ENCODE results near the gene LNX1. TPM values are rescaled to one million over a fixed set of nuclear protein-coding genes. Genes with fewer than 3 reads are reported as not detected.

LNX1 gene
- total RNA-seq, 1 donor from 2014 or later: 0.10 TPM

DNA sequence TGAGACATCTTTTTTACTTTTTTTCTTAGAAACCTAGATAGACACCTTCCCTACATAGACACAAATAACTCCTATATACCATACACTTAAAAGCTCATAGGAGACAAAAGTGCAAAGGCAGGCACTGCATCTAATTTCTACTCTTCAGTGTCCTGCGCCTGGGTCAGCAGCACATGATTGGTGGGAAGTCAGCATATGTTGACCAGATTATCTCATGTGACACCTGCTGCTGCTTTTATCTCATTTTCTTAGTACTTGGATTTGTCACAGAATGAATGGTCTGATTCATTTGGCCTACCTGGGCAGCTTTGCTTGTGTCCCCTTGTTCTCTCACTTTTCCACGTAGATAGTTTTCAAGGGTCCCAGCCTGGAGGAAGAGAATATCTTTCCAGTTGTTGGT is 24.9 kb upstream of the LNX1 start:
- H3K27ac Mint-ChIP-seq (ENCODE audit: unreplicated experiment): no peak overlapping the region
- no peak overlapping the region for H3K4me3 Mint-ChIP-seq (ENCODE audit: unreplicated experiment)
- no peak for DNase-seq
- H3K36me3 Mint-ChIP-seq (ENCODE audit: unreplicated experiment): peaks cover 5% of the 10 kb centered on the region
- TF ChIP-seq, protein P1, sequence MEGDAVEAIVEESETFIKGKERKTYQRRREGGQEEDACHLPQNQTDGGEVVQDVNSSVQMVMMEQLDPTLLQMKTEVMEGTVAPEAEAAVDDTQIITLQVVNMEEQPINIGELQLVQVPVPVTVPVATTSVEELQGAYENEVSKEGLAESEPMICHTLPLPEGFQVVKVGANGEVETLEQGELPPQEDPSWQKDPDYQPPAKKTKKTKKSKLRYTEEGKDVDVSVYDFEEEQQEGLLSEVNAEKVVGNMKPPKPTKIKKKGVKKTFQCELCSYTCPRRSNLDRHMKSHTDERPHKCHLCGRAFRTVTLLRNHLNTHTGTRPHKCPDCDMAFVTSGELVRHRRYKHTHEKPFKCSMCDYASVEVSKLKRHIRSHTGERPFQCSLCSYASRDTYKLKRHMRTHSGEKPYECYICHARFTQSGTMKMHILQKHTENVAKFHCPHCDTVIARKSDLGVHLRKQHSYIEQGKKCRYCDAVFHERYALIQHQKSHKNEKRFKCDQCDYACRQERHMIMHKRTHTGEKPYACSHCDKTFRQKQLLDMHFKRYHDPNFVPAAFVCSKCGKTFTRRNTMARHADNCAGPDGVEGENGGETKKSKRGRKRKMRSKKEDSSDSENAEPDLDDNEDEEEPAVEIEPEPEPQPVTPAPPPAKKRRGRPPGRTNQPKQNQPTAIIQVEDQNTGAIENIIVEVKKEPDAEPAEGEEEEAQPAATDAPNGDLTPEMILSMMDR (IDR thresholded peaks at IDR 0.05; ENCODE audit: partially characterized antibody, unreplicated experiment): no peak
- H3K27me3 Mint-ChIP-seq (ENCODE audit: unreplicated experiment): no peaks in the 10 kb centered on the region
- H3K9me3 Mint-ChIP-seq (ENCODE audit: unreplicated experiment): peaks cover 2% of the 10 kb centered on the region
- H3K4me1 Mint-ChIP-seq (ENCODE audit: low read depth, unreplicated experiment): peaks cover 5% of the 10 kb centered on the region

DNA sequence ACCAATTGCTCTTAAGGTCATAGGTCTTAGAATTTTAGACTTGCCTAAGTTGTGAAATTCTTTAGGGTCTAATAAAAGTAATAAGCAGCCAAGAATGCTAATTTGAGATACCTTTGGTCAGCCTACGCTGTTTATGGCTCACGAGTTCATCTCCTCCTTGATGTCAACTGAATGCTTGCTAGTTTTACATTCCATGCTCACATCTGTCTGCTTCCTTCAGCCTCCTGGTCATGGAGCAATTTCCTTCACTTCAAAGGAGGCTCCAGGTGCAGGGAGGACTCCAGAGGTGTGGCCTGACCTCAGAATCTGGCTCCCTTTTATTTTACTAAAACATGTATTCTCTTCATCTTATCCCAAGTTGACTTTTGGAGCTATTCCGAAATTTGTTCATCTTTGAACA is 23.3 kb upstream of the LNX1 start:
- TF ChIP-seq, protein P1 (IDR thresholded peaks at IDR 0.05; ENCODE audit: partially characterized antibody, unreplicated experiment): no peak
- no peaks in the 10 kb centered on the region for H3K27me3 Mint-ChIP-seq (ENCODE audit: unreplicated experiment)
- H3K4me3 Mint-ChIP-seq (ENCODE audit: unreplicated experiment): no peak overlapping the region
- peaks cover 5% of the 10 kb centered on the region for H3K4me1 Mint-ChIP-seq (ENCODE audit: low read depth, unreplicated experiment)
- peaks cover 5% of the 10 kb centered on the region for H3K36me3 Mint-ChIP-seq (ENCODE audit: unreplicated experiment)
- H3K27ac Mint-ChIP-seq (ENCODE audit: unreplicated experiment): no peak overlapping the region
- DNase-seq: no peak
- H3K9me3 Mint-ChIP-seq (ENCODE audit: unreplicated experiment): peaks cover 2% of the 10 kb centered on the region

DNA sequence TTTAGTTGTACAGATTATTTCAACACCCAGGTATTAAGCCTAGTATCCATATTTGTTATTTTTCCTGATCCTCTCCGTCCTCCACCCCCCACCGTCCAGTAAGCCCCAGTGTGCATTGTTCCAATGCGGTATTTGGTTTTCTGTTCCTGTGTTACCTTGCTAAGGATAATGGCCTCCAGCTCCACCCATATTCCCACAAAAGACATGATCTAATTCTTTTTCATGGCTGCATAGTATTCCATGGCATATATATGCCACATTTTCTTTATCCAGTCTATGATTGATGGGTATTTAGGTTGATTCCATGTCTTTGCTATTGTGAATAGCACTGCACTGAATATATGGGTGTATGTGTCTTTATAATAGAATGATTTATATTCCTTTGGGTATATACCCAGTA is 22.1 kb upstream of the LNX1 start:
- H3K27me3 Mint-ChIP-seq (ENCODE audit: unreplicated experiment): no peaks in the 10 kb centered on the region
- DNase-seq: no peak
- H3K4me3 Mint-ChIP-seq (ENCODE audit: unreplicated experiment): no peak overlapping the region
- TF ChIP-seq, protein P1 (IDR thresholded peaks at IDR 0.05; ENCODE audit: partially characterized antibody, unreplicated experiment): no peak
- peaks cover 3% of the 10 kb centered on the region for H3K9me3 Mint-ChIP-seq (ENCODE audit: unreplicated experiment)
- H3K27ac Mint-ChIP-seq (ENCODE audit: unreplicated experiment): no peak overlapping the region
- peaks cover 5% of the 10 kb centered on the region for H3K36me3 Mint-ChIP-seq (ENCODE audit: unreplicated experiment)
- peaks cover 5% of the 10 kb centered on the region for H3K4me1 Mint-ChIP-seq (ENCODE audit: low read depth, unreplicated experiment)

DNA sequence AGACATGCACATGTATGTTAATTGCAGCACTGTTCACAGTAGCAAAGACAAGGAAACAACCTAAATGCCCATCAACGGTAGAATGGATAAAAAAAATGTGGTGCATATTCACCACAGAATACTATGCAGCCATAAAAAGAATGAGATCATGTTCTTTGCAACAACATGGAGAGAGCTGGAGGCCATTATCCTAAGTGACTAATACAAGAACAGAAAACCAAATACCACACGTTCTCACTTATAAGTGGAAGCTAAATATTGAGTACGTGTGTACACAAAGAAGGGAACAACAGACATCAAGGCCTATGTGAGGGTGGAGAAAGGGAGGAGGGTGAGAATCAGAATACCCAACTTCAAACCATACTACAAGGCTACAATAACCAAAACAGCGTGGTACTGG is 17.4 kb upstream of the LNX1 start:
- no peaks in the 10 kb centered on the region for H3K4me1 Mint-ChIP-seq (ENCODE audit: low read depth, unreplicated experiment)
- H3K9me3 Mint-ChIP-seq (ENCODE audit: unreplicated experiment): peaks cover 3% of the 10 kb centered on the region
- DNase-seq: no peak
- H3K36me3 Mint-ChIP-seq (ENCODE audit: unreplicated experiment): peaks cover under 1% of the 10 kb centered on the region
- no peaks in the 10 kb centered on the region for H3K27me3 Mint-ChIP-seq (ENCODE audit: unreplicated experiment)
- H3K27ac Mint-ChIP-seq (ENCODE audit: unreplicated experiment): no peak overlapping the region
- TF ChIP-seq, protein P1 (IDR thresholded peaks at IDR 0.05; ENCODE audit: partially characterized antibody, unreplicated experiment): no peak
- H3K4me3 Mint-ChIP-seq (ENCODE audit: unreplicated experiment): no peak overlapping the region

DNA sequence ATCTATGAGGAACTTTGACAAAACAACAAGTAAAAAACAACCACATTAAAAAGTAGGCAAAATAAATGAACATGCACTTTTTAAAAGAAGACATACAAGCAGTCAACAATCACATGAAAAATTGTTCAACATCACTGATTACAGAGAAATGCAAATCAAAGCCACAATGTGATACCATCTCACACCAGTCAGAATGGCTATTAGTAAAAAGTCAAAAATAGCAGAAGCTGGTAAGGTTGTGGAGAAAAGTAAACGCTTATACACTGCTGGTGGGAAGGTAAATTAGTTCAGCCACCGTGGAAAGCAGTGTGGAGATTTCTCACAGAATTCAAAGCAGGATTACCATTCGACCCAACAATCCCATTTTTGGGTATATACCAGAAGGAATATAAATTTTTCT is 17.0 kb upstream of the LNX1 start:
- no peak overlapping the region for H3K4me3 Mint-ChIP-seq (ENCODE audit: unreplicated experiment)
- H3K27me3 Mint-ChIP-seq (ENCODE audit: unreplicated experiment): peaks cover 3% of the 10 kb centered on the region
- TF ChIP-seq, protein P1 (IDR thresholded peaks at IDR 0.05; ENCODE audit: partially characterized antibody, unreplicated experiment): no peak
- H3K4me1 Mint-ChIP-seq (ENCODE audit: low read depth, unreplicated experiment): no peaks in the 10 kb centered on the region
- DNase-seq: no peak
- H3K36me3 Mint-ChIP-seq (ENCODE audit: unreplicated experiment): peaks cover 3% of the 10 kb centered on the region
- no peak overlapping the region for H3K27ac Mint-ChIP-seq (ENCODE audit: unreplicated experiment)
- H3K9me3 Mint-ChIP-seq (ENCODE audit: unreplicated experiment): peaks cover 1% of the 10 kb centered on the region
